Kidney (tissue), 14 donors: ENCODE measurements around the gene CLCNKA. TPM values are rescaled to one million over a fixed set of nuclear protein-coding genes. Genes with fewer than 3 reads are reported as not detected.
A peak's percentile ranks its signal among the peaks of the same experiment; 100 is the strongest.

ENCODE experiments used
- DNase-seq, 5 donors: peaks; one replicate each; pipeline ENCODE4 v3.0.0-alpha.2; 2013 to 2020
- FAIRE-seq: peaks from 2 replicates; lab custom pipeline; 2012; peaks lifted over from hg19 to GRCh38; lab: Jason Lieb, UNC
- H3K27ac ChIP-seq, 2 donors: one replicate each; pipeline ENCODE4 v1.7.0; 2013; ENCODE audit warnings: low read depth in 2 of 2, low read length in 2 of 2, inconsistent platforms in 1 of 2
- H3K27me3 ChIP-seq: one replicate; pipeline ENCODE4 v1.7.1; 2013; ENCODE audit warnings: low read length, inconsistent platforms; ENCODE audit not compliant: control insufficient read depth, insufficient read depth
- H3K36me3 ChIP-seq, 3 donors: one replicate each; pipeline versions ENCODE4 v1.7.0 to v1.7.1; 2013; ENCODE audit warnings: low read length in 3 of 3, control low read depth in 1 of 3, inconsistent platforms in 1 of 3; ENCODE audit not compliant: insufficient read depth in 3 of 3, control insufficient read depth in 2 of 3
- H3K4me1 ChIP-seq, 3 donors: one replicate each; pipeline versions ENCODE4 v1.7.0 to v1.7.1; 2013; ENCODE audit warnings: low read length in 3 of 3, inconsistent platforms in 1 of 3, low read depth in 1 of 3; ENCODE audit not compliant: control insufficient read depth in 2 of 3, insufficient read depth in 2 of 3
- H3K4me3 ChIP-seq, 3 donors: one replicate each; pipeline versions ENCODE4 v1.7.0 to v1.8.1; 2013; ENCODE audit warnings: low read length in 3 of 3, control low read depth in 1 of 3, inconsistent platforms in 1 of 3
- H3K9ac ChIP-seq, 3 donors: one replicate each; pipeline versions ENCODE4 v1.7.0 to v1.7.1; 2013; ENCODE audit warnings: low read length in 3 of 3, control low read depth in 1 of 3, inconsistent platforms in 1 of 3
- H3K9me3 ChIP-seq, 3 donors: one replicate each; pipeline versions ENCODE4 v1.7.0 to v1.7.1; 2013; ENCODE audit warnings: low read length in 3 of 3, control low read depth in 1 of 3, inconsistent platforms in 1 of 3; ENCODE audit not compliant: control insufficient read depth in 2 of 3, insufficient read depth in 1 of 3
- intact Hi-C: fragments of 100-400 bp; cut with DNase I; formaldehyde crosslinking; loops from one replicate; pipeline ENCODE4 v1.11.1; 2022
- polyA plus RNA-seq: library from polyadenylated mRNA; stranded (reverse); fragments of 350-450 nt; fragmentation: Illumina TruSeq; extraction: RNeasy Lipid Tissue Mini Kit (QIAGEN cat#74804); gene quantifications from one replicate; pipeline ENCODE4 v1.2.3, GENCODE V29; 2014; ENCODE audit warnings: low read depth, low replicate concordance; ENCODE audit not compliant: insufficient read depth
- total RNA-seq: library from RNA; stranded (reverse); fragmentation: NEBNext Ultra II Directional; extraction: Animal tissue kit (Norgen Biotek cat#: 25700); gene quantifications from one replicate; pipeline ENCODE4 v1.2.1, GENCODE V29; 2021
- TF ChIP-seq, protein P1 (sequence below): IDR thresholded peaks from 3 replicates; pipeline ENCODE4 v1.5.1; 2012; ENCODE audit warnings: mild to moderate bottlenecking, moderate library complexity, borderline replicate concordance; ENCODE audit not compliant: insufficient read depth; ENCODE audit errors: extremely low read depth
- donor health status: control.
- donor health status: control.
- donor health status: control.
- donor health status: control.
- donor health status: control.
- donor health status: DM: yes; HTN: yes; CAD: no.
- donor health status: Normal renal cell carcinoma (clear cell type).

Gene CLCNKA
- total and polyA plus RNA-seq, 2 donors from 2014 or later: 7.8 to 187 TPM

DNA sequence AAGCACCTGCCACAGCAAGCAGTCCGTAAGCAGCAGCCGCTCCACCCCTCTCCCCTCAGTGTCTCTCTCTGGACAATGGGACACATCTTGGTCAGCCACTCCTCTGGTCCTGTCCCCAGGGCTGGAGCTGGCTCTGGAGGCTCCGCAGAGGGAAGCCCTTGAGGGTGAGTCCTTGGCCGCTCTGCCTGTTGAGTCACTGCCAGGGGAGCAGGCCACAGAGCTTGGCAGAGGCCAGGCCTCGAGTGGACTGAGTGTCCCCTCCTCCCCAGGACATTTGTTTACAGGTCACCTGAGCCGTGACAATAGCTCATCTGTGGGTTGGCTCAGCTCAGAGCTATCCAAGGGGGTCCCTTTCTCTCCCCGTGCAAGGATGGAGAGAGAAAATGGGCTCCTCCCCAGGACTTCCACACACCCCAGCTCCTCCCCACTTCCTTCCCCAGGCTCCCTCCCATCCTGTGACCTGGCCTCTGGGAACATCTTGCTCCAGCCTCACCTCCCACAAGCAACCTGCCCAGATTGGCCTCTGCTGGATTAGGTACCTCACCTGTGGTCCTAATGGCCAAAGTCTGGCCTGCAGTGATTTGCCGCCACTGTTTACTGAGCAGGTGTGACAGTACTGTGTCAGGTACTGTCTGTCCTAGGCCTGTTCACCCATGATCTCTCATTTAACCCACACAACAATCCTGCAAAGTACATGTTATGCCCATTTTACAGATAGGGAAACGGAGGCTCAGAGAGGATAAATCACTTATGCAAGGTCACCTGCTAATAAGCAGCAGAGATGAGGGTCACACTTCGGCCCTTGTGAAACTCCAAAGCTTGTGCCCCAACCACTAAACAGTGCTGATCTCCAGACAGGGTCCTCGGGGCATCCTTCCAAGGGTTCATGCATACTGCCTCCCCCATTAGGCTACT, 46.8 kb downstream of the CLCNKA start:
- peak overlapping the region in 1 of 2 donors; percentile 8 for H3K27ac ChIP-seq
- H3K9ac ChIP-seq: peak overlapping the region in 1 of 3 donors; percentile 42
- FAIRE-seq (no peak), DNase-seq (peak in 2 of 5 donors; percentile 45 to 85)
- TF ChIP-seq, protein P1, sequence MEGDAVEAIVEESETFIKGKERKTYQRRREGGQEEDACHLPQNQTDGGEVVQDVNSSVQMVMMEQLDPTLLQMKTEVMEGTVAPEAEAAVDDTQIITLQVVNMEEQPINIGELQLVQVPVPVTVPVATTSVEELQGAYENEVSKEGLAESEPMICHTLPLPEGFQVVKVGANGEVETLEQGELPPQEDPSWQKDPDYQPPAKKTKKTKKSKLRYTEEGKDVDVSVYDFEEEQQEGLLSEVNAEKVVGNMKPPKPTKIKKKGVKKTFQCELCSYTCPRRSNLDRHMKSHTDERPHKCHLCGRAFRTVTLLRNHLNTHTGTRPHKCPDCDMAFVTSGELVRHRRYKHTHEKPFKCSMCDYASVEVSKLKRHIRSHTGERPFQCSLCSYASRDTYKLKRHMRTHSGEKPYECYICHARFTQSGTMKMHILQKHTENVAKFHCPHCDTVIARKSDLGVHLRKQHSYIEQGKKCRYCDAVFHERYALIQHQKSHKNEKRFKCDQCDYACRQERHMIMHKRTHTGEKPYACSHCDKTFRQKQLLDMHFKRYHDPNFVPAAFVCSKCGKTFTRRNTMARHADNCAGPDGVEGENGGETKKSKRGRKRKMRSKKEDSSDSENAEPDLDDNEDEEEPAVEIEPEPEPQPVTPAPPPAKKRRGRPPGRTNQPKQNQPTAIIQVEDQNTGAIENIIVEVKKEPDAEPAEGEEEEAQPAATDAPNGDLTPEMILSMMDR: no peak
- intact Hi-C loops: no loop called here
- H3K27me3 ChIP-seq: no peaks in the 10 kb centered on the region
- H3K4me1 ChIP-seq: peaks cover 0 to 28% (median 26%) of the 10 kb centered on the region in 3 donors
- H3K4me3 ChIP-seq: no peak overlapping the region
- no peaks in the 10 kb centered on the region for H3K9me3 ChIP-seq
- no peaks in the 10 kb centered on the region for H3K36me3 ChIP-seq

DNA sequence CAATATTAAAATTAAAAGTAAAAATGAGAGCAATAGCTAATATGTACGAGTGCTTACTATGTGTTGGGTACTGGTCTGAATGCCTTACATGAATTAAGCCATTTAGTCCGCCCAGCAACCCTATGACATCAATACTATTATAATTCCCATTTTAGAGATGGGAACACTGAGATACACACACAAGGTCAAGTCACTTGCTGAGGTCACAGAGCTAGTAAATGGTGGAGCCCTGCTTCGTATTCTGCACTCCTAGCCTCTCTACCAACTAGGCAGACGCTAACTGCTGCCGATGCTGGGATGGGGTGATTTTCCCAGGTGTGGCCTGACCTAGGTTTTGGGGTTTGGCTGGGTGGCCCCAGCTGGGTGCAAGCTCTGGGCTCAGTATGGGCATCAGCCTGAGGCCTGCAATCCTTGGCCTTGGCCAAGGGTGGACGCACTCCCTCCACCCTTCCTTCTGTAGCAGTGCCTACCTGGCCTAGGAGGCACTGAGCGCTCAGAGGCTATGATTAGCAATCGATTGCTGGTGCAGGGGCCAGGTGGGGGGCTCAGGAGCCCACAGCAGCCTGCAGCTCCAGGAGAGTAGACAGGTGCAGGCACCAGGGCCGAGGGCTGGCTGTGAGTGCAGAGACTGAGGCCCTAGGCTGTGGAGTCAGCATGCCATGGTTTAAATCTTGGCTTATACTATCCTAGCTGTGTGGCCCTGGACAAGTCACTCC, 49.0 kb downstream of the CLCNKA start:
- H3K9me3 ChIP-seq: no peaks in the 10 kb centered on the region
- intact Hi-C loops: no loop called here
- no peaks in the 10 kb centered on the region for H3K36me3 ChIP-seq
- H3K4me1 ChIP-seq: peaks cover 0 to 23% (median 21%) of the 10 kb centered on the region in 3 donors
- no peak overlapping the region for H3K9ac ChIP-seq
- TF ChIP-seq, protein P1: no peak
- DNase-seq (no peak), FAIRE-seq (no peak)
- H3K27ac ChIP-seq: no peak overlapping the region
- no peaks in the 10 kb centered on the region for H3K27me3 ChIP-seq
- H3K4me3 ChIP-seq: no peak overlapping the region

GRCh38 chr1:16071614-16072013, 49.8 kb downstream of the CLCNKA start:
- H3K27ac ChIP-seq: no peak overlapping the region
- intact Hi-C loops: no loop called here
- no peaks in the 10 kb centered on the region for H3K9me3 ChIP-seq
- FAIRE-seq (no peak), DNase-seq (no peak)
- H3K4me1 ChIP-seq: peaks cover 0 to 20% (median 18%) of the 10 kb centered on the region in 3 donors
- TF ChIP-seq, protein P1: no peak
- H3K9ac ChIP-seq: no peak overlapping the region
- H3K36me3 ChIP-seq: no peaks in the 10 kb centered on the region
- H3K4me3 ChIP-seq: no peak overlapping the region
- H3K27me3 ChIP-seq: no peaks in the 10 kb centered on the region
